ENCODE measurements around the gene BCKDK.

GRCh38 chr16:31086629-31086906 is 21.6 kb upstream of the BCKDK start:
- TF ChIP-seq CTCF (IDR thresholded peaks at IDR 0.05; ENCODE audit: low read depth, low read length) (no peak), MAX (IDR thresholded peaks at IDR 0.05; ENCODE audit: low read depth, low read length) (no peak), POLR2A (IDR thresholded peaks at IDR 0.05; ENCODE audit: extremely low read depth, insufficient read length) (no peak), MYC (IDR thresholded peaks at IDR 0.05; ENCODE audit: low read depth, low read length) (no peak)
